ENCODE results near the gene NISCH.

DNA sequence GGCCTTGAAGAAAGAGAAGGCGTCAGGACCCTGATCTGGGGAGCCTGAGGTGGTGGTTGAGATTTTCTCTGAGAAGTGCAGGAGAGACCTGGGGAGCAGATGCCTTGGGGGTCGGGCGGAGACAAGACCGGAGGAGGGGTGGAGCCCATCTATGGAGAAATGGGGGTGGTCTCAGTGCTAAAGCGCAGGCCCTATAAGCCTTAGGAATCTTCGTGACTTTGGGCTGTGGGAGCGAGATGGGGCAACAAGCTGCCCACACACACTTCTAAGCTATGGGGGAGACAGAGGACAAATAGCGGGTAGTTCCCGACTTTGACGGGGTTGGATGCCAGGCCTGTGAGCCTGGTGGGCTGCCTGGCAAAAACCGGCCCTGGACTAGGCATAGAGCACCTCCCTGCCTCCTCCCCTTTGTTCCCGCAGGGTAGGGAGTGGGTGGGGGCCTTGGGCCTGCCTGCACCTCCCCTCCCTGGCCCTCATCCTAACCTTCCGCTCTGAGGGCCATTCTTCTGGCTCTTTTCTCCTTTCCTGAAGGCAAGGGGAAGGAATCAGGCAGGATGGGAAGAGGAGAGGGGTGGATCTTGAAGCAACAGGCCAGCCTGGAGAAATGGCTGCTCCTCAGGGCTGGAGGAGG lies 880 bp downstream of the NISCH start:
- TF ChIP-seq, protein P1, sequence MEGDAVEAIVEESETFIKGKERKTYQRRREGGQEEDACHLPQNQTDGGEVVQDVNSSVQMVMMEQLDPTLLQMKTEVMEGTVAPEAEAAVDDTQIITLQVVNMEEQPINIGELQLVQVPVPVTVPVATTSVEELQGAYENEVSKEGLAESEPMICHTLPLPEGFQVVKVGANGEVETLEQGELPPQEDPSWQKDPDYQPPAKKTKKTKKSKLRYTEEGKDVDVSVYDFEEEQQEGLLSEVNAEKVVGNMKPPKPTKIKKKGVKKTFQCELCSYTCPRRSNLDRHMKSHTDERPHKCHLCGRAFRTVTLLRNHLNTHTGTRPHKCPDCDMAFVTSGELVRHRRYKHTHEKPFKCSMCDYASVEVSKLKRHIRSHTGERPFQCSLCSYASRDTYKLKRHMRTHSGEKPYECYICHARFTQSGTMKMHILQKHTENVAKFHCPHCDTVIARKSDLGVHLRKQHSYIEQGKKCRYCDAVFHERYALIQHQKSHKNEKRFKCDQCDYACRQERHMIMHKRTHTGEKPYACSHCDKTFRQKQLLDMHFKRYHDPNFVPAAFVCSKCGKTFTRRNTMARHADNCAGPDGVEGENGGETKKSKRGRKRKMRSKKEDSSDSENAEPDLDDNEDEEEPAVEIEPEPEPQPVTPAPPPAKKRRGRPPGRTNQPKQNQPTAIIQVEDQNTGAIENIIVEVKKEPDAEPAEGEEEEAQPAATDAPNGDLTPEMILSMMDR (IDR thresholded peaks at IDR 0.05; ENCODE audit: poor library complexity) = no peak
- no peak for TF ChIP-seq EZH2 (IDR thresholded peaks at IDR 0.05; ENCODE audit: borderline replicate concordance)
- TF ChIP-seq EZH2phosphoT487 (IDR thresholded peaks at IDR 0.05; ENCODE audit: low read depth, severe bottlenecking, unreplicated experiment) = no peak
